ENCODE measurements around the gene RSF1. TPM values are rescaled to one million over a fixed set of nuclear protein-coding genes. Genes with fewer than 3 reads are reported as not detected.

The RSF1 gene
- polyA plus RNA-seq, 1 of the 3 experiments (the other 2 are of a cell fraction), result 8.4 TPM

GRCh38 chr11:77758331-77758730 lies 62.2 kb downstream of the RSF1 start (continued):
- TF ChIP-seq CTCF (IDR thresholded peaks at IDR 0.05), result no peak
- no peak for TF ChIP-seq YY1 (IDR thresholded peaks at IDR 0.05; ENCODE audit: low read depth)
- TF ChIP-seq SMC3 (IDR thresholded peaks at IDR 0.05; ENCODE audit: low read depth, low read length), result no peak
- TF ChIP-seq FOXJ3 (CRISPR knock-in tag; IDR thresholded peaks at IDR 0.05), result no peak
- no peak for TF ChIP-seq TCF12 (IDR thresholded peaks at IDR 0.05)
- no peak for TF ChIP-seq RXRA (IDR thresholded peaks at IDR 0.05; ENCODE audit: borderline replicate concordance, low read depth)

- TF ChIP-seq MXI1 (IDR thresholded peaks at IDR 0.05; ENCODE audit: low read depth, low read length), result no peak
- no peak for TF ChIP-seq NRF1 (IDR thresholded peaks at IDR 0.05; ENCODE audit: low read depth, low read length)
- no peak for TF ChIP-seq TCF12 (IDR thresholded peaks at IDR 0.05)
- TF ChIP-seq FOXJ3 (CRISPR knock-in tag; IDR thresholded peaks at IDR 0.05), result no peak
- no peak for TF ChIP-seq FOXM1 (IDR thresholded peaks at IDR 0.05; ENCODE audit: low read depth)
- no peak for TF ChIP-seq YY1 (IDR thresholded peaks at IDR 0.05; ENCODE audit: low read depth)
- no peak for TF ChIP-seq RXRA (IDR thresholded peaks at IDR 0.05; ENCODE audit: borderline replicate concordance, low read depth)
- TF ChIP-seq RCOR1 (IDR thresholded peaks at IDR 0.05; ENCODE audit: low read length), result no peak
- TF ChIP-seq RFX5 (IDR thresholded peaks at IDR 0.05; ENCODE audit: low read length), result no peak
- TF ChIP-seq IRF3 (IDR thresholded peaks at IDR 0.05; ENCODE audit: low read depth, low read length), result no peak
- TF ChIP-seq JUND (IDR thresholded peaks at IDR 0.05), result no peak
- no peak for TF ChIP-seq EZH2phosphoT487 (IDR thresholded peaks at IDR 0.05; ENCODE audit: borderline replicate concordance, low read depth)
- TF ChIP-seq FOSL2 (IDR thresholded peaks at IDR 0.05; ENCODE audit: borderline replicate concordance, low read depth), result no peak
- TF ChIP-seq EP300 (IDR thresholded peaks at IDR 0.05; ENCODE audit: borderline replicate concordance in 1 of 2, low read depth in 1 of 2, low read length in 1 of 2), result no peak
- TF ChIP-seq SIN3A (IDR thresholded peaks at IDR 0.05; ENCODE audit: borderline replicate concordance, low read depth, low read length), result no peak
- no peak for TF ChIP-seq PBX3 (IDR thresholded peaks at IDR 0.05)
- TF ChIP-seq USF1 (IDR thresholded peaks at IDR 0.05; ENCODE audit: borderline replicate concordance, low read depth), result no peak
- POLR2A ChIA-PET, result interaction anchor here (0.5 kb wide), 1 partner anchor 70 kb away, joined by 3 read pairs; no protein-coding TSS in a partner anchor
- no peak for DNase-seq
Measured at GRCh38 chr11:77753230-77753629, 67.3 kb downstream of the RSF1 start.

More at GRCh38 chr11:77753230-77753629, 67.3 kb downstream of the RSF1 start:
- CTCF ChIA-PET, result no interaction called here
- 91% methylated on average over 5 of the region's 5 CpGs for WGBS (ENCODE audit: low lambda C conversion rate)
- 0 out of 2 replicates have a peak, but pooled peaks cover 12% of the 10 kb centered on the region for H4K20me1 ChIP-seq (ENCODE audit: insufficient read depth)
- H3K9ac ChIP-seq, result no peak overlapping the region
- H3K27me3 ChIP-seq (ENCODE audit: insufficient read depth), result no peaks in the 10 kb centered on the region
- H3K9me3 ChIP-seq, result no peaks in the 10 kb centered on the region
- no peak overlapping the region for H3K4me3 ChIP-seq (ENCODE audit: low read depth in 2 of 2, low read length in 1 of 2)
- H3K9me2 ChIP-seq, result no peaks in the 10 kb centered on the region
- no peaks in the 10 kb centered on the region; a peak in 1 of 4 replicates for H3K4me1 ChIP-seq (ENCODE audit: control insufficient read depth in 1 of 2, insufficient read depth in 2 of 2, low read depth in 1 of 2, low read length in 1 of 2)
- H3F3A ChIP-seq (replicated peaks; ENCODE audit: insufficient read depth), result no peaks in the 10 kb centered on the region
- no peak overlapping the region for H2AFZ ChIP-seq (ENCODE audit: low read depth)
- peaks cover 2 to 18% of the 10 kb centered on the region in 2 experiments for H3K36me3 ChIP-seq (replicated peaks in 1 of 2; ENCODE audit: control insufficient read depth in 1 of 2, insufficient read depth in 2 of 2, low read length in 1 of 2)
- H3K4me2 ChIP-seq, result no peak overlapping the region
- H3K79me2 ChIP-seq (ENCODE audit: insufficient read depth), result peaks cover 65% of the 10 kb centered on the region
- H3K27ac ChIP-seq (ENCODE audit: low read depth in 2 of 2, low read length in 1 of 2), result no peak overlapping the region

Measured in SK-N-SH (cell line).